PC-9 (cell line): ENCODE results near the gene ZNF26.

Experiments
- CTCF ChIP-seq: fragments of 200-600 bp; sonication (generic); conservative IDR thresholded peaks from 2 replicates; pipeline ENCODE4 v1.6.1; 2017; ENCODE audit warnings: mixed run types, antibody characterized with exemption, mild to moderate bottlenecking, moderate library complexity
- EZH2 ChIP-seq: fragments of 200-600 bp; sonication (generic); IDR thresholded peaks from 2 replicates; pipeline ENCODE4 v1.8.0; 2017; ENCODE audit warnings: antibody characterized with exemption, low read depth

DNA sequence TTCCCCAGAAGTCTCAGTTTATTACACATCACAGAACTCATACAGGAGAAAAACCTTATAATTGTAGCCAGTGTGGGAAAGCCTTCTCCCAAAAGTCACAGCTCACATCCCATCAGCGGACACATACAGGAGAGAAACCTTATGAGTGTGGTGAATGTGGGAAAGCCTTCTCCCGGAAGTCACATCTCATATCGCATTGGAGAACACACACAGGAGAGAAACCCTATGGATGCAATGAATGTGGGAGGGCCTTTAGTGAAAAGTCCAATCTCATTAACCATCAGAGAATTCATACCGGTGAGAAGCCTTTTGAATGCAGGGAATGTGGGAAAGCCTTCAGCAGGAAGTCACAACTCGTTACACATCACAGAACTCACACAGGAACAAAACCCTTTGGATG lies 71.3 kb downstream of the ZNF26 start:
- TF ChIP-seq CTCF (no peak), EZH2 (no peak)
